KMS-11 (cell line): Measurements from ENCODE around the gene IFI27L1.
A peak's percentile ranks its signal among the peaks of the same experiment; 100 is the strongest.

Experiments
- H2AFZ ChIP-seq: fragments of 200-600 bp; sonication (generic); 2 replicates; pipeline ENCODE4 v1.6.1; 2016; ENCODE audit warnings: antibody characterized with exemption, mixed run types, low read depth
- H3K27ac ChIP-seq: fragments of 200-600 bp; sonication (generic); 2 replicates; pipeline ENCODE4 v1.6.1; 2016; ENCODE audit warnings: mild to moderate bottlenecking, mixed run types
- H3K27me3 ChIP-seq: fragments of 200-600 bp; sonication (generic); 2 replicates; pipeline ENCODE4 v1.6.1; 2017; ENCODE audit warnings: mild to moderate bottlenecking, low read depth, mixed run types, moderate library complexity; ENCODE audit not compliant: insufficient read depth
- H3K36me3 ChIP-seq: fragments of 200-600 bp; sonication (generic); 2 replicates; pipeline ENCODE4 v1.6.1; 2017; ENCODE audit warnings: mild to moderate bottlenecking, mixed run types; ENCODE audit not compliant: insufficient read depth
- H3K4me1 ChIP-seq: fragments of 200-600 bp; sonication (generic); 2 replicates; pipeline ENCODE4 v1.6.1; 2016; ENCODE audit warnings: mild to moderate bottlenecking, low read depth, mixed run types; ENCODE audit not compliant: poor library complexity, severe bottlenecking
- H3K4me2 ChIP-seq: fragments of 200-600 bp; sonication (generic); 2 replicates; pipeline ENCODE4 v1.7.0; 2016; ENCODE audit warnings: mild to moderate bottlenecking, mixed run types
- H3K4me3 ChIP-seq: fragments of 200-600 bp; sonication (generic); IDR thresholded peaks from 2 replicates; pipeline ENCODE4 v1.6.1; 2017; ENCODE audit warnings: low read depth, low read length, mixed read lengths; ENCODE audit not compliant: insufficient read depth
- H3K79me2 ChIP-seq: fragments of 200-600 bp; sonication (generic); 2 replicates; pipeline ENCODE4 v1.6.1; 2016; ENCODE audit warnings: low read depth, mixed run types; ENCODE audit not compliant: insufficient read depth
- H3K9ac ChIP-seq: fragments of 200-600 bp; sonication (generic); 2 replicates; pipeline ENCODE4 v1.6.1; 2016; ENCODE audit warnings: mild to moderate bottlenecking, mixed run types
- H4K20me1 ChIP-seq: fragments of 200-600 bp; sonication (generic); 2 replicates; pipeline ENCODE4 v1.6.1; 2016; ENCODE audit warnings: mild to moderate bottlenecking, mixed run types; ENCODE audit not compliant: insufficient read depth
- CTCF ChIP-seq: fragments of 200-600 bp; sonication (generic); conservative IDR thresholded peaks from 2 replicates; pipeline ENCODE4 v1.6.1; 2017; ENCODE audit warnings: low read depth, mild to moderate bottlenecking, antibody characterized with exemption, low read length, moderate library complexity, mixed read lengths

IFI27L1 gene

GRCh38 chr14:94050231-94050880 lies 30.8 kb upstream of the IFI27L1 start:
- Histone ChIP-seq H3K27ac (no peak overlapping the region), H3K79me2 (no peaks in the 10 kb centered on the region)
- TF ChIP-seq CTCF, result no peak

GRCh38 chr14:94051115-94051514 lies 30.0 kb upstream of the IFI27L1 start:
- Histone ChIP-seq H3K4me2 (no peak overlapping the region; the same call in 1 of the 2 replicates), H3K27ac (peak overlapping the region; percentile 70; the same call in 1 of the 2 replicates), H2AFZ (no peak overlapping the region), H3K36me3 (no peaks in the 10 kb centered on the region), H3K79me2 (peaks cover 4% of the 10 kb centered on the region; the same call in 1 of the 2 replicates), H3K4me1 (peaks cover 52% of the 10 kb centered on the region), H3K9ac (no peak overlapping the region), H3K27me3 (no peaks in the 10 kb centered on the region), H3K4me3 (no peak overlapping the region), H4K20me1 (no peaks in the 10 kb centered on the region)
- TF ChIP-seq CTCF, result 0 out of 2 replicates have a peak, but pooled peaks have one; percentile 19

More at GRCh38 chr14:94050231-94050880, 30.8 kb upstream of the IFI27L1 start:
- Histone ChIP-seq H3K36me3 (no peaks in the 10 kb centered on the region), H3K9ac (no peak overlapping the region), H3K4me3 (no peak overlapping the region), H3K27me3 (no peaks in the 10 kb centered on the region), H4K20me1 (no peaks in the 10 kb centered on the region), H3K4me1 (peaks cover 44% of the 10 kb centered on the region), H2AFZ (no peak overlapping the region), H3K4me2 (no peak overlapping the region)

DNA sequence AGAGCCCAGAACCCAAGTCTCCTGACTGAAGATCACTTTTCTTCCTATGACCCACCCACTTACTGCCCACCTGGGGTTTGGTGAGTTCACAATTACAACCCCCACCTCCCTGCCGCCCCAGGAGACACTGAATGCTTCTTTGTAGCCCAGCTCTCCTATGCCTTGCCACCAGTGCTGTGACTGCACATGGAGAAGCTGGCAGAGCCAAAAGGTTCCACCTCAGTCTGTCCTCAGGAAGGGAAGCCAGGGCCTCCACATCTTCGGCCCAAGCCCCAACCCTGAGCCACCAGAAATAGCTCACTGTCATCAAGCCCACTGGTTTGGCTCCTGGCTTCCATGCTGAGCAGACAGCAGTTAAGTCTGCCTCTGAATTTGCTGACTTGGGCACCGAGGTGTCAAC lies 29.3 kb upstream of the IFI27L1 start:
- Histone ChIP-seq H3K4me1 (peaks cover 58% of the 10 kb centered on the region), H2AFZ (no peak overlapping the region), H3K36me3 (no peaks in the 10 kb centered on the region), H3K27me3 (no peaks in the 10 kb centered on the region), H4K20me1 (no peaks in the 10 kb centered on the region), H3K4me3 (no peak overlapping the region), H3K4me2 (peak overlapping the region; percentile 56), H3K27ac (peak overlapping the region; percentile 70), H3K79me2 (peaks cover 6% of the 10 kb centered on the region; the same call in 1 of the 2 replicates), H3K9ac (no peak overlapping the region)
- no peak for TF ChIP-seq CTCF

GRCh38 chr14:94052199-94052598 lies 28.9 kb upstream of the IFI27L1 start:
- H4K20me1 ChIP-seq, result 0 out of 2 replicates have a peak, but pooled peaks cover 3% of the 10 kb centered on the region
- H3K27me3 ChIP-seq, result no peaks in the 10 kb centered on the region
- no peak overlapping the region for H3K4me3 ChIP-seq
- H3K79me2 ChIP-seq, result peaks cover 6% of the 10 kb centered on the region; the same call in 1 of the 2 replicates
- H2AFZ ChIP-seq, result no peak overlapping the region
- no peaks in the 10 kb centered on the region for H3K36me3 ChIP-seq
- no peak overlapping the region; the same call in 1 of the 2 replicates for H3K9ac ChIP-seq
- peak overlapping the region; percentile 56 for H3K4me2 ChIP-seq
- H3K4me1 ChIP-seq, result peaks cover 62% of the 10 kb centered on the region
- H3K27ac ChIP-seq, result peak overlapping the region; percentile 70
- no peak for TF ChIP-seq CTCF
